Measurements from ENCODE around the gene RETREG2. TPM values are rescaled to one million over a fixed set of nuclear protein-coding genes. Genes with fewer than 3 reads are reported as not detected.

RETREG2 gene
- polyA plus RNA-seq, 1 donor, result 105 TPM

Other genes starting within 250 kb of the RETREG2 start
- gene CDK5R2, start 218.6 kb upstream of the RETREG2 start, polyA plus RNA-seq (ENCODE audit: insufficient read length), result not detected
- not detected for gene FEV, start 193.1 kb upstream of the RETREG2 start, polyA plus RNA-seq (ENCODE audit: insufficient read length)
- gene CRYBA2, start 184.9 kb upstream of the RETREG2 start, polyA plus RNA-seq (ENCODE audit: insufficient read length), result not detected
- 0.28 TPM for gene CFAP65, start 136.8 kb upstream of the RETREG2 start, polyA plus RNA-seq (ENCODE audit: insufficient read length)
- gene IHH, start 117.4 kb upstream of the RETREG2 start, polyA plus RNA-seq (ENCODE audit: insufficient read length), result 1.7 TPM
- 22.2 TPM for gene NHEJ1, start 17.5 kb upstream of the RETREG2 start, polyA plus RNA-seq (ENCODE audit: insufficient read length)
- 22.3 TPM for gene SLC23A3, start 8.2 kb upstream of the RETREG2 start, polyA plus RNA-seq (ENCODE audit: insufficient read length)
- 64.0 TPM for gene CNPPD1, start 1.4 kb upstream of the RETREG2 start, polyA plus RNA-seq (ENCODE audit: insufficient read length)
- gene ZFAND2B, start 28.5 kb downstream of the RETREG2 start, polyA plus RNA-seq (ENCODE audit: insufficient read length), result 39.5 TPM
- 42.6 TPM for gene ABCB6, start 40.7 kb downstream of the RETREG2 start, polyA plus RNA-seq (ENCODE audit: insufficient read length)
- gene ATG9A, start 51.4 kb downstream of the RETREG2 start, polyA plus RNA-seq (ENCODE audit: insufficient read length), result 49.5 TPM
- 73.1 TPM for gene ANKZF1, start 51.5 kb downstream of the RETREG2 start, polyA plus RNA-seq (ENCODE audit: insufficient read length)
- 28.7 TPM for gene GLB1L, start 67.2 kb downstream of the RETREG2 start, polyA plus RNA-seq (ENCODE audit: insufficient read length)
- gene STK16, start 67.2 kb downstream of the RETREG2 start, polyA plus RNA-seq (ENCODE audit: insufficient read length), result 34.9 TPM
- gene TUBA4B, start 75.0 kb downstream of the RETREG2 start, polyA plus RNA-seq (ENCODE audit: insufficient read length), result 0.75 TPM
- gene TUBA4A, start 75.6 kb downstream of the RETREG2 start, polyA plus RNA-seq (ENCODE audit: insufficient read length), result 25.2 TPM
- gene DNAJB2, start 101.1 kb downstream of the RETREG2 start, polyA plus RNA-seq (ENCODE audit: insufficient read length), result 62.9 TPM
- gene PTPRN, start 131.1 kb downstream of the RETREG2 start, polyA plus RNA-seq (ENCODE audit: insufficient read length), result 0.27 TPM
- not detected for gene RESP18, start 154.5 kb downstream of the RETREG2 start, polyA plus RNA-seq (ENCODE audit: insufficient read length)
- gene DNPEP, start 209.6 kb downstream of the RETREG2 start, polyA plus RNA-seq (ENCODE audit: insufficient read length), result 60.2 TPM
- 5.9 TPM for gene DES, start 240.1 kb downstream of the RETREG2 start, polyA plus RNA-seq (ENCODE audit: insufficient read length)

Data from left kidney (tissue), 1 donor.